Measurements from ENCODE around the gene APLP2.

APLP2 gene

GRCh38 chr11:130052567-130052966 lies 17.1 kb upstream of the APLP2 start:
- no peak for DNase-seq (ENCODE audit: low read depth in 2 of 2)
- no peak overlapping the region for H3K4me3 ChIP-seq (replicated peaks in 1 of 2; ENCODE audit: low read depth in 2 of 2, low read length in 2 of 2)
- no peak for TF ChIP-seq CTCF (IDR thresholded peaks at IDR 0.05; ENCODE audit: low read depth, low read length)

GRCh38 chr11:130054966-130055365 lies 14.7 kb upstream of the APLP2 start:
- TF ChIP-seq CTCF (IDR thresholded peaks at IDR 0.05; ENCODE audit: low read depth, low read length), result no peak
- peak in 1 of 2 donors; percentile 35 for DNase-seq (ENCODE audit: low read depth in 2 of 2)
- H3K4me3 ChIP-seq (replicated peaks in 1 of 2; ENCODE audit: low read depth in 2 of 2, low read length in 2 of 2), result no peak overlapping the region

GRCh38 chr11:130055617-130056016 lies 14.1 kb upstream of the APLP2 start:
- peak; percentile 49 to 62 for DNase-seq (ENCODE audit: low read depth in 2 of 2)

GRCh38 chr11:130061017-130061416 lies 8.7 kb upstream of the APLP2 start:
- TF ChIP-seq CTCF (IDR thresholded peaks at IDR 0.05; ENCODE audit: low read depth, low read length), result no peak
- DNase-seq (ENCODE audit: low read depth in 2 of 2), result no peak
- H3K4me3 ChIP-seq (replicated peaks in 1 of 2; ENCODE audit: low read depth in 2 of 2, low read length in 2 of 2), result no peak overlapping the region

More at GRCh38 chr11:130055617-130056016, 14.1 kb upstream of the APLP2 start:
- no peak overlapping the region for H3K4me3 ChIP-seq (replicated peaks in 1 of 2; ENCODE audit: low read depth in 2 of 2, low read length in 2 of 2)
- TF ChIP-seq CTCF (IDR thresholded peaks at IDR 0.05; ENCODE audit: low read depth, low read length), result no peak

GRCh38 chr11:130062026-130062425 lies 7.7 kb upstream of the APLP2 start:
- DNase-seq (ENCODE audit: low read depth in 2 of 2), result no peak
- TF ChIP-seq CTCF (IDR thresholded peaks at IDR 0.05; ENCODE audit: low read depth, low read length), result no peak
- H3K4me3 ChIP-seq (replicated peaks in 1 of 2; ENCODE audit: low read depth in 2 of 2, low read length in 2 of 2), result no peak overlapping the region

GRCh38 chr11:130063451-130063850 lies 6.2 kb upstream of the APLP2 start:
- no peak for DNase-seq (ENCODE audit: low read depth in 2 of 2)

More at GRCh38 chr11:130063451-130063850, 6.2 kb upstream of the APLP2 start:
- no peak overlapping the region for H3K4me3 ChIP-seq (replicated peaks in 1 of 2; ENCODE audit: low read depth in 2 of 2, low read length in 2 of 2)
- no peak for TF ChIP-seq CTCF (IDR thresholded peaks at IDR 0.05; ENCODE audit: low read depth, low read length)

Data from cardiac fibroblast (primary cell).